RCC 7860 (cell line): ENCODE measurements around the gene PPP2R2B.
A peak's percentile ranks its signal among the peaks of the same experiment; 100 is the strongest.
"Not testable (repeated sequence)": the region's sequence is repeated elsewhere in the genome, so short reads cannot be mapped to it uniquely, and the experiment has no call there.

ENCODE experiments used
- DNase-seq: peaks from one replicate; pipeline ENCODE4 v3.0.0-alpha.2; 2015; ENCODE audit warnings: low spot score
- FAIRE-seq: peaks from 2 replicates; lab custom pipeline; 2012; peaks lifted over from hg19 to GRCh38; lab: Jason Lieb, UNC

Gene PPP2R2B

DNA sequence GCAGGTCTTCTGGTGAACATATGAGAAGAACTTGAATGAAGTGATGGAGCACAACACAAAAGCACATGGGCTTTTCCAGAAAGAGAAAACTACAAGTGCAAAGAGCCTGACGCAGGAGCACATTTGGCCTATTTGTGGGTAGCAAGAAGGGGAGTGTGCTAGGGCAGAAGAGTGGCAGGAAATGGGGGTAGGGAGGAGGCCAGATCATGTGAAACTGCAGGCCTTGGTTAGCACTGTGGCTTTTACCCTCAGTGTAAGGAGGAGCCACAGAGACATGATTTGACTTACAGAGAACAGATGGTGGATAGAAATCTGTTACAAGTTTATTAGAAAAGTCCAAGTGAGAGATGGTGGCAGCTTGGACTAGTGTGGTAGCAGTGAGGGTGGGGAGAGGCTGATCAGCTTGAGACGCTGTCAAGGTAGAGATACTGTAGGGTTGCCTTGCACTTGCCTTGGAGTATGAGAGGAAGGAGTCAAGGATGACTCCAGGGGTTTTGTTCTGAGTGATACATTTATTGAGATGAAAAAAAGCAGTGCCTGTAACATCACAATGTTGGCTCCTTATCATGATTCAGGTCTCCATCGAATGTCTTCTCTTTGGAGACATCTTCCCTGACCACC is 126.7 kb downstream of the PPP2R2B start:
- FAIRE-seq: no peak

DNA sequence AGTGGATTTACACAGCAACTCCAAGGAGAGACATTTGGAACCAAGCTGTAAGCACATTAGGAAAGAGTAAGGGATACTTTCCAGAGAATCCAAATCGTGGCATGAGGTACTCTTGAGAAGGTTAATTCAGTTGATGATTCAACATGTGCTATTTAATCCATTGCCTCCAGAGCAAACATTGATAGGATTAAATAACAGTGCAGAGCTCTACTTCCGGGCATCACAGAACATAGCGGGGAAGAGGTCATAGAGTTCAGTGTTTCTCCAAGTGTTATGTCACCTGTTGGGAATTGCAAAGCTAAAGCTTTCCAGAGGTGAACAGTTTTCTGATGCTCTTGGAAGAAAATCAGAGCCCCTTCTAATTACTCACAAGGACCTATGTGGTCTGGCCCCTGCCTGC is 127.5 kb downstream of the PPP2R2B start:
- FAIRE-seq (no peak), DNase-seq (peak; percentile 57)

More for the DNA sequence above, 126.7 kb downstream of the PPP2R2B start:
- no peak for DNase-seq

DNA sequence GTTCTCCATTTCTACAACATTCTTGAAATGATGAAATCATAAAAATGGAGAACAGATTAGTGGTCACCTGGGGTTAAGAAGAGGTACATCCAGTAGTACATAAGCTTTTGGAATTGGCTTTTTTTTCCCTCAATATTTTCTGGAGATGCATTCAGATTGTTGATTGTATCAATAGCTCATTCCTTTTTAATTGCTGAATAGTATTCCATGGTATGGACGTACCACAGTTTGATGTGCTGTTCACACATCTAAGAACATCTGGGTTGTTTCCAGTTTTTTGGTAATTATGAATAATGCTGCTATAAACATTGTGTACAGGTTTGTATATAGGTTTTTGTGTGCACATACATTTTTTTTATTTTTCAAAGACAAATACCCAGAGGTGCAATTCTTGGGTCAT is 130.0 kb downstream of the PPP2R2B start:
- no peak for FAIRE-seq
- DNase-seq: no peak

DNA sequence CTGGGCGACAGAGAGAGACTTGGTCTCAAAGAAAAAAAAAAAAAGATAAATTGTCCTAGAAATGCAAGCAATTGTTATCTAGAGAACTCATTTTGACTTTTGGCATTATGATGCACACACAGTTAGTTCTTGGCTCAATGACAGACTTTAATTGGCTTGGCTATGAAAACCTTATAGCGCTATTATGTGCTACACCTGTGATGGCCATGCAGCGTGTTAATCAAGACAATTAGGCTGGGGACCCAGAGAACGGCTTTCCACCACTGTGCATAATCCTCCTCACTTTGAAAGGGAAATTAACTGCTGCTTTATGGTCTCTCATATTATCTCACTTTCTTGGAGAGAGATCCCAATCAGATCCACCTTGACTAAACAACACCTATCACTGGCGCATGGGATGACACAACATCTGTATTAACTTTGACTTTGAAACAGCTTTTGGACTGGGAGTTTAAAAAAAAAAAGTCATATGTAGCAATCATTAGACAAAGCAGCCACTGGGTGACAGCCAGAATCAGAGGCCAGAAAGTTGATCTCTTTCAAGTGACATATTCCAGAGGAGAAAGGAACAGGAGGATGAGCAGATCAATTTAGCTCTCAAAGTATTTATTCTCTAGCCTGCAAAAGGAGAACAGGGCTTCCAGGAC is 132.5 kb downstream of the PPP2R2B start:
- no peak for DNase-seq
- FAIRE-seq: no peak

DNA sequence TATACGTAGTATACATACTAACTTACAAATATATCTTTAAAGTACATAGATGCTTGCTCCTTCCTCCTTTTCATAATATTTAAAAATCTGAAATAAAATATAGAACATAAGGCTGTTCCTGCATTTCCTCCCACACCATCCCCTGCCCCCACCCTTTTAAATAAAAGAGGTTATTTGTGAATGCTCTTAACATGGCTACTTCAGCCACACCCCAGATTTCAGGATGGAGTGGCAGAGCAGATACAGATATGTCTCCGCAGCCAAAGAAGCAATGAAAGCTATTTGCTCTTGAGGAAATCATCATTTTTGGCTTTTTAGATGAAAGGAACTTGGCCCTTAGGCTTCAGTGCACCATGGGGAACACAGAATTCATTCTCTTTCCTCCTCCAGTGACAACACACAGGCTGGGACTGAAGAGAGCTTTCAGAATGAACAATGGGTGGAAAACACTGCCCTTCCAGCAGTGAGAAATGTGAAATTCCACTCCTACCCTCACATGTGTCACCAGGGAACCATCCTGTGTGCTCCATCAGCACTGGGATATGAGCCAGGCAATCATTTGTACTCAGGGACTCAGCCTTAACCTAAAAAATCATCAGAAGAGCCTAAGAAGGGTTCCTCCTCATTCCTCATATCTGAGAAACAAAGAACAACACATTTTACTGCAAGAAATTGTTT is 134.3 kb downstream of the PPP2R2B start:
- peak; percentile 5 for DNase-seq
- FAIRE-seq: no peak

DNA sequence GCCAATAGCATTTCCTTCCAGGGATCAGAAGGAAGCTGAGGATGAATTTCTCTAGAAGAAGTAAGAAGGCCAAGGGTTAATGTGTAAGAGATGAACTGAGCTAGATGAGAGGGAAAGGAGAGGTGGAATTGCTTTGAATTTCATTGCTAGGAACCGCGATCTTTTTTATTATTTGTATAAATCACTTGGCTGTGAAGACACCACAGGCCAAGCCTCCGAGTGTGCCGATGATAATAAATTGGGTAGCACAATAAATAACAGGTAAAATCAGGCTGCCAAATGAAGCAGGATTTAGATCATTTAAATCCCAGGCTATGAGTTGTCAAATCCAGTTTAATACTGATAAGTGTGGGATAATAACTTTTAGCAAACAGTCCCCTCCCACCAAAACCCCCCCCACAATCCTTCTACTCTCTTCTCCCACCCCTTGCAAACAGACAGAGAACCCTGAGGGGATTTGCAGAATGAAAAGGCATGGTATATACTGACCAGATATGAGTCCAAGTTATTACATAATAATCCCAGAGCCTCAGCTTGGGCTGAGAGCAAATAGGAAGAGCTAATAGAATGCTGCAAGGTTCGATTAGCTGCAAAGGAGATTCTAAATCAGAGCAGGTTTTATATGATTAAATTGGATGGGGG is 143.5 kb downstream of the PPP2R2B start:
- DNase-seq (no peak), FAIRE-seq (no peak)

DNA sequence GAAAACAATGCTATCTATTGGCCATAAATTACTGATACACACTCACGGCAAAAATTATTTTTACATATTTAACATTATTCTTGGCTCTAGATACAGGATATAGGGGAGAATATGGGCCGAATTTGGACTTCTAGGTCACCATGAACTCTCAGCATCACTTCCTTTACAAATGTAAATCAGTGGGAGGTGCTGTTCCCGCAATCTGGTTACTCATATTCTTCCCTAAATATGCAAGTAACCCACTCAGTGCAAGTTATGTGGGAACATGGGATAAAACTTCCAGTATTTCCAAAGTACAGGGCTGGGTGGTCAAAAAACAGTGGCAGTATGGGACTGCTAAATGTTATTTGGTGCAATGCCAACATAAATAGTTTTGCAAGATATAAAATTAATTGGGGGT is 145.6 kb downstream of the PPP2R2B start:
- no peak for FAIRE-seq
- DNase-seq: no peak

DNA sequence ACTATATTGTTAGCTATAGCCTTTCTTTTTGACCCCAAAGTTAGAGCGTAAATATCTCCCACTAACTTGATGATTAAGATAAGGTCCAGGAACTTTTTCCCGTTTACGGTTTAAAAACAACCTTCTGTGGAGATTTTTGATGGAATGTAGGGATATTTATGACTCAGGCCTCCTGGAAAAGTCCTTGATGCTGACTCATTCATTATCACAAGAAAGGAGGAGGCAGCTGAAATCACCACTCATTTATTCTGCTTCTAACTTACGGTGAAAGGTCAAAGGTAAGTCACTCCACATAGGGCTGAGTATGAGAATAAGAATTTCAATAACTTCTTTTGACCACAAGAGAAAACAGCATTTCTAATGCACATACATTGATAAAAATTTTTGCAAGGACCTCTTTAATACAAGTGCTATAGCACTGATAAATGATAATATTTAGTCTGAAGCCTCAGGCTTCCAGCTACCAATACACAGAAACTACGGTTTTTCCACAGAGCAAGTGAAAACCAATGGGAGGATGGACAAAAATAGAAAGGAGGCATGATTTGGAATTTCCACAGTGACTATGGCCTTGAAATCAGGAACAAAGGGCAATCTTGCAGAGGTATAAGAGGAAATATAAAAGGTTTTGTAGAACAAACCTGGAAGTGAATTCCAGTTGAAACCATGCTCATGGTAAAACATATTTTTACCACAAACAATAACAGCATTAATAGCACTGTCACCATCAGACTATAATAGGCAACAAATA is 146.5 kb downstream of the PPP2R2B start:
- DNase-seq: peak; percentile 94
- peak; percentile 99 for FAIRE-seq

DNA sequence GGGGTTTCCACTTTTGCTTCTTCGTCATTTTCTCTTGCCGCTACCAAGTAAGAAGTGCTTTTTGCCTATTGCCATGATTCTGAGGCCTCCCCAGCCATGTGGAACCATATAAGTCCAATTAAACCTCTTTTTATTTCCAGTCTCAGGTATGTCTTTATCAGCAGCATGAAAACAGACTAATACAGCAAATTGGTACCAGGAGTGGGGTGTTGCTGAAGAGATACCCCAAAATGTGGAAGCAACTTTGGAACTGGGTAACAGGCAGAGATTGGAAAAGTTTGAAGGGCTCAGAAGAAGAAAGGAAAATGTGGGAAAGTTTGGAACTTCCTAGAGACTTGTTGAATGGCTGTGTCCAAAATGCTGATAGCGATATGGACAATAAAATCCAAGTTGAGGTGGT is 149.8 kb downstream of the PPP2R2B start:
- FAIRE-seq, DNase-seq: not testable (repeated sequence)

DNA sequence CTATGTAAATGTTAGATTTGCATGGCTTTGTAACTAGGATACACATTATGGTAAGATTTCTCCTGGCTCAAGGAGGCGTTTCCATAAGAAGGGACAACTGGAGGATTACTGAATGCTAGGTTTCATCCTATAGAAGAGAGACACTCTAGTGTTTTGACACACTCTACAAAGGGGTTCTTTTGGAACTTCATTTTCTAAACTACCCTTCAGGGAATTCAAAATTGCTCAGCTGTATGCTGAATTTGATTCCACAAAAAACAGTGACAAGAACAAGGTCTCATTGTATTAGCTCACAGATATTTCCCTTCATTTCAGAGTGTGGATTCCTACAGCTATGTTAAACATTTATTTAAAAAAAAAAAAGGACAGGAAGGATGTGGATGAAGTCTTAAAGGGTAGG is 151.7 kb downstream of the PPP2R2B start:
- DNase-seq (no peak), FAIRE-seq (no peak)

DNA sequence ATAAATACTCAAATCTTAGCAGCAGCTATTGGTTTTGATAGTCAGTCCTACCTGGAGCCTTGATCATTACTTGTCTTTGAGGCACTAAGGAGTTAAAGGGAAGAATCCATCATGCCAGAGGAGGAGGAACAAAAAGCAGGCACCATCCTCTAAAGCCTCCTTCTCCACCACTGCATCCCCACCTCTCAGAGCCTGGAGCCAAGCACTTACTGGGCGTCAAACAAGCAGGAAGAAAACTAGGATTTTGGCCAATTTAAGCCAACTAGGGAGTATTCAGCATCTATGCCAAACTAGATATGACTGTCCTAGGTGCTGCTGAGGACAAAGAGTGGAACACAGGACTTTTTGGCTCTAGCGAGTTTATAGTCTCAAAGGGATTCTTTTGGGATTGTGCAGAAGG is 152.5 kb downstream of the PPP2R2B start:
- no peak for FAIRE-seq

DNA sequence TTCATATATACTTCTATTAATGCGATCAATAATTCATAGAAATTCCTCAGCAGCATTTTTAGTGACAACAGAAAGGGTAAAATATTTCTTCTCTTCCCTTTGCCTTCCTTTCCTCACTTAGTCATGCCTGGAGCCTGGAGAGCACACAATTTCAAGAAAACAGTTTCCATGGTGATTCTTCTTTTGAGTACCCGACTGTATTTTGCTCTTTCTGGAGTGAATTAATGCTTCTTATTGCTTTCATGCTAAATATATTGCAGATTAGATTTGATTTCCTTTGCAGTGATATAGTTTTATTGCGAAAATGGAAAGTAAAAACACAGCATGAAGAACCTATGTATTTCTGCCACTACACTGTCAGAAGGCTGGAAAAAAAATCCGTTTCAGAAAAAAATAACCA is 153.5 kb downstream of the PPP2R2B start:
- no peak for DNase-seq
- FAIRE-seq: no peak

More for the DNA sequence above, 152.5 kb downstream of the PPP2R2B start:
- DNase-seq: no peak

DNA sequence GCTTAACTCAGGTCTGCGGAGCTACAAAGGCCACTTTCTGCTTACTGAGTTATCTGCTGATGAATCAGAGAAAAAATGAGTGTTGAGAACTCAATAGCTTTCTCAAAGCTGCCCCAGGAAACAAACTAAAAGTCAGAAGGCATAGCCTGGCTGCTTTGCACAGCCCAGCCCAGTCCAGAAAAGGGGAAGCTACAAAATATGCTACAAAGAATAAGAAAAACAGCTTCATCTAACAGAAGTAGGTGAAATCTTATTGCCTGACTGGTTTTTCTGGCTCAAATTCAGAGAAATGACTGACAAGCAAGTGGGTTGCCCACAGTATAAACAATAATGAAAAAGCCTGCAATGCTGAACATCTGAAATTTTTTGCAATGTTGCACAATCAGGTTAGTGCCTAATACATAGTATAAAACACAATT is 156.2 kb downstream of the PPP2R2B start:
- FAIRE-seq (no peak), DNase-seq (no peak)

DNA sequence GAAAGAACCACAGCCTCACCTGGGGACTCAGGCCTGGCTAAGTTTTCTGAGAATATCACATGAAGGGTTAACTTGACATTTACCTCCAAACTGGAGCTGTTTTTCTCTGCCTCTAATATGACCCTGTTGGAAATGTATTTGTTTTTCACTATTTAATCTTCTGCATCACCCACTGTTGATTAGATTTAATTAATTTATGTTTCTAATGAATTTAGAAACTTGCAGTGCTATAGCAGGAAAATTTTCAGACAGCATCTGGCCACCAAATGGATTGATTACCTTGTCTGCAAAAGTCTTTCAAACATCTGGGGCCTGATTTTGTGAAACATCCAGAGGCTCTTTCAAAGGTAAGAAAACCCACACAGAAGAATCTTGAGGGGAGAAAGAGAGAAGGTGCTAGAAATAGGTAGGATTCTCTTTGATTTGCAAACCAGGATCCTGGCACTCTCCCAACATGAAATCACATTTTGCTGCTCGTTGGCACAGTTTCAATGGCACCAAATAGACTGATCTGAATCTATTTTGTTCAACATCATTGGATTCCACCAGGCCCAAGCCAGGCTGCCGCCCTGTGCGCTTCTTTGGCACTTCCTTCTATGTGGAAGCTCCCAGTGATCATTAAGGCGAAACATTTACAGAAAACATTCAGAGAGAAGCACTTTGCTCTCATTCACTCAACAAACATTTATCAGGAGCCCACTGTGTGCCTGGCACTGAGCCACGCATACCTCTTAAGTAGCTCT is 157.3 kb downstream of the PPP2R2B start:
- no peak for FAIRE-seq
- DNase-seq: no peak

DNA sequence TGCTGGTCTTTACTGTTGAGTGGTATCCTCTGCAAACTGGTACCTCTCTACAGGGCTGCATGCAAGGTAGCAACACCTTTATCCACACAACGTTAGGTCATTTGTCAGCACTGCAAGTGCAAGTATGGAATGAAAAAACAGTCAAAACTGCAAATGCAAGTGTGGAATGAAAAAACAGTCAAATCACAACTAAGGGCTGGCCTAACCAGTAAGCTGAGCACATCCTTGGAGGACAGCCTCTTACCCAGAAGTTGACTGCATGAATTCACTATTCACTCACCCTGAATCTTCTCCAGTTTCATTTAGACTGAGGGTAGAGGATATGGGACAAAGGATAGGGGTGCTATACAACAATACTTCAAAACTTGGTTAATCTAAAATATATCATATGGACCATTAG is 158.4 kb downstream of the PPP2R2B start:
- DNase-seq (no peak), FAIRE-seq (no peak)

DNA sequence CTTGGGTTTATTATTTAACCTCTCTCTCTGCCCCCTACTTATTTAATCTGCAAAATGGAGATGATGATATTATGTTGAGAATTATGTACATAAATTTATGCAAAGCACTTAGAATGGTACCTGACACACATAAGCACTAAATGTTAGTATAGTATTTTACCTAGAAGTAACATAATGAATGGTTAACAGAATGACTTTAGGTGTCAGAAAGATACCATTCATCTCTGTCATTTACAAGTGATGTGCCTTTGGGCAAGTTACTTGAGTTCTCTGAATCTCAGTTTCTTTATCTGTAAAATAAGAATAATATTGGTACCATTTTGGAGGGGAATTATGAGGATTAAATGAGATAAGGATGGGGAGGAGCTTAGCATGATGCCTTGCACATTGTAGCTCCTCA is 159.4 kb downstream of the PPP2R2B start:
- DNase-seq (no peak), FAIRE-seq (no peak)

DNA sequence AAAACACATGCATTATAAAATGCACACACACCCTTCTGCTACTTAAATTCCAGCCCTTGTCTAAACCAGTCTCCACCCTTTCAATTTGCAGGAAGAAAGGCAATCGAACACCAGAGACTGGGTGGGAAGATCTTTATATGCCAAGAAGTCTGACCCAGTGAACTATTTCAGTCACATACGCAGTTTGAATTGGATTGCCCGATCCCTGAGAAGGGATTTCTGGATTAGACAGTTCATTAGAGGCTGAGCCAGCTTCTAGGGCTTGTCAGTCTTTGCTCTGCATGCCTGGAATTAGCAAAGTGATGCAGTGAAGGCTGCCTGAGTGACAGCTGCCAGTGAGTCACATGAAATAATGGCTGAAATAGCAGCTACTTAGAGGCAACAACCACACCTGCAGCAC is 159.9 kb downstream of the PPP2R2B start:
- DNase-seq: no peak
- no peak for FAIRE-seq

DNA sequence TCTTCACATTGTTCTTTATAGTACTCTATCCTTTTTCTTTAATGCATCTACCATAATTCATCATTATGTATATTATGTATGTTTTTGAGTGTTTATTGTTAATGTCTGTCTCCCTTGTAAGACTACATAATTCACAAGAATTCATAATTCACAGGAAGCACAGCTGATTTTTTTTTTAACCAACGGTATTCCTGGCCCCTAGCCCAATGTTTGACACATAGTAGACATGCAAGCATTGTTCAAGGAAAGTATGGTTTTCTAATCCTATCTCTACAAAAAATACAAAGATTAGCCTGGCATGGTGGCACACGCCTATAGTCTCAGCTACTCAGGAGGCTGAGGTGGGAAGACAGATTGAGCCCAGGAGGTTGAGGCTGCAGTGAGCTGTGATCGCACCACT is 160.6 kb downstream of the PPP2R2B start:
- DNase-seq: no peak
- no peak for FAIRE-seq

DNA sequence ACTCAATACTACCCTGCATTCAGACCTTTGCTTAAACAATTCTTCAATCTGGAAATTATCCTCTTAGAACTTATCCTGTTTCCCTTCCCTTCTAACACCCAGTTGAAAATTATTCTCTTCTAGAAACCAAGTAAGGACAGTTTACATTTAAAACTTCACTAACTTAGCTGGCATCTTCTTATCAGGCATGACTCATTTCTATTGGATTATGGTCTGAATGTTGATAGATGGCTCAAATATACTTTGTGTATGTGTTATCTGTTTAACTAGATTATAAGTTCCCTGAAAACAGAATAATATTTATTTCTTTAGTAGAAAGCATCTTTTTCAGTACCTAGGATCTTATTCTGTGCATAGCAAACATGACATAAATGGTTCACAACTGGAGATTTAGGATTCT is 161.9 kb downstream of the PPP2R2B start:
- peak; percentile 49 for FAIRE-seq

DNA sequence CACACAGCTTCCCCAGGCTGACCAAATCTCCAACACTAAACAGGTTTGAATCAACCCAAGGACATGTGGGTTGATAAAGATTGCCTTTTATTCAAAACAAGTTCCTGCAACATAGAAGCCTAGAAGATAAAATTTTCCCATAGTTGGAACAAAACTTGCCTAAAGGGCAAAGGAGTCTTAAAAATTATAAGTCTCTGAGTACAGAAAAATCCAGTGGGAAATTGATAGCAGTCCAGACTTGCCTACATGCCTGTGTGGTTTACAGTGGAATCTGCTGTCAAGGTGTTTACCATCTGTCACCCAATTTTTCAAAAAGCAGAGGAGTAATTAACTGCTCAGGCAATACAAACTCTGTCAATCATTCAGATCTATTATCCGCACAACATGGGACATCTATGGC is 168.2 kb downstream of the PPP2R2B start:
- FAIRE-seq (no peak), DNase-seq (no peak)

More for the DNA sequence above, 161.9 kb downstream of the PPP2R2B start:
- no peak for DNase-seq
